WI38 (cell line): Measurements from ENCODE around the gene SVBP.

Source experiments
- H3K4me3 ChIP-seq: 2 replicates; pipeline ENCODE4 v1.5.1; 2011; ENCODE audit warnings: low read depth, mild to moderate bottlenecking, control low read depth, low read length
- TF ChIP-seq, protein P1 (sequence below): IDR thresholded peaks from 2 replicates; pipeline ENCODE4 v1.5.1; 2012; ENCODE audit warnings: low read depth, mild to moderate bottlenecking, control low read depth, low read length

The SVBP gene

DNA sequence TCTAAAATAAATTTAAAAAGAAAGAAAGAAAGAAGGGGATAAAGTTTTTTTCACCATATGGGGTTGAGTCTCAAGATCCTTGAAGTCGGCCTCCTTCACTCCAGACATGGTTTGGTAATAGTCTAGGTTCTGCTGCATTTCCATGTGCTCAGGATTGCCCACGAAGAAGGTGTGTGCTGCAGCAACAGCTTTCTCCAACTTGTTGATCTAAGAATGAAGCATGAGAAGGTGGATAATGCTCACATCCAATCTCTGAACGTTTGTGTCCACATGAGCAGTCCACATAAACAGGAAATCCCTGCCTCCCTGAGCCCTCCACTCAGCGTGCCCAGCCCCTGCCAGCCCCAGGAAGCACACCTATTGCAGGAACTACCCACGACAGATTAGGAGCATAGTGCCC is 54.9 kb downstream of the SVBP start:
- H3K4me3 ChIP-seq, result no peak overlapping the region
- TF ChIP-seq, protein P1, sequence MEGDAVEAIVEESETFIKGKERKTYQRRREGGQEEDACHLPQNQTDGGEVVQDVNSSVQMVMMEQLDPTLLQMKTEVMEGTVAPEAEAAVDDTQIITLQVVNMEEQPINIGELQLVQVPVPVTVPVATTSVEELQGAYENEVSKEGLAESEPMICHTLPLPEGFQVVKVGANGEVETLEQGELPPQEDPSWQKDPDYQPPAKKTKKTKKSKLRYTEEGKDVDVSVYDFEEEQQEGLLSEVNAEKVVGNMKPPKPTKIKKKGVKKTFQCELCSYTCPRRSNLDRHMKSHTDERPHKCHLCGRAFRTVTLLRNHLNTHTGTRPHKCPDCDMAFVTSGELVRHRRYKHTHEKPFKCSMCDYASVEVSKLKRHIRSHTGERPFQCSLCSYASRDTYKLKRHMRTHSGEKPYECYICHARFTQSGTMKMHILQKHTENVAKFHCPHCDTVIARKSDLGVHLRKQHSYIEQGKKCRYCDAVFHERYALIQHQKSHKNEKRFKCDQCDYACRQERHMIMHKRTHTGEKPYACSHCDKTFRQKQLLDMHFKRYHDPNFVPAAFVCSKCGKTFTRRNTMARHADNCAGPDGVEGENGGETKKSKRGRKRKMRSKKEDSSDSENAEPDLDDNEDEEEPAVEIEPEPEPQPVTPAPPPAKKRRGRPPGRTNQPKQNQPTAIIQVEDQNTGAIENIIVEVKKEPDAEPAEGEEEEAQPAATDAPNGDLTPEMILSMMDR, result no peak

DNA sequence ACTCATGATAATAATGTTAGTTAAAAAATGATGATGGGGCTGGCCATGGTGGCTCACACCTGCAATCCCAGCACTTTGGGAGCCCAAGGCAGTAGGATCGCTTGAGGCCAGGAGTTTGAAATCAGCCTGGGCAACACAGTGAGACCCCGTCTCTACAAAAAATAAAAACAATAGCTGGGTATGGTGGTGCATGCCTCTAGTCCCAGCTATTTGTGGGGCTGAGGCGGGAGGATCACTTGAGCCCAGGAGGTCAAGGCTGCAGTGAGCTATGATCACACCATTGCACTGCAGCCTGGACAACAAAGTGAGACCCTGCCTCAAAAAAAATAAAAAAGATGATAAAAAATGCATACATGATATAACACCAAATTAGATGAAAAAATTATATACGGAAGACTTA is 55.6 kb downstream of the SVBP start:
- H3K4me3 ChIP-seq, result no peak overlapping the region
- TF ChIP-seq, protein P1, result no peak

DNA sequence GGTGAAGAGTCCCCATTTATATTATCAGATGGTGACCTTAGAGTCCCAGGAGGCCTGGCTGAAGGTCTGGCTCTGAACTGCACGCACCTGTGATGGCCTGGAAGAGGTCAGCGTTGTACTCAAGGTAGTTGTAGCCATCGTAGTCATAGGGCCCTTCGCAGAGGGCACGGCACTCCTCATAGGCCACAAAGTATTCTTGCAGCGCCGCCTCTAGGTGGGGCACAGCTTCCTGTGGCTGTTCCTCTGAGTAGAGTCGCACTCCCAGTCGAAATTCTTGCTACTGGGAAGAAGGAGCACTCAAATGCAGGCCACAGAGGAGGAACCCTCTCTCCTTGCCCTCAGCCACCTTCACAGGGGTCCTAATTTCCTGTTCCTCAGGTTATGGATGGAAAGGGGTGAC is 58.1 kb downstream of the SVBP start:
- H3K4me3 ChIP-seq, result no peak overlapping the region
- TF ChIP-seq, protein P1, result no peak

DNA sequence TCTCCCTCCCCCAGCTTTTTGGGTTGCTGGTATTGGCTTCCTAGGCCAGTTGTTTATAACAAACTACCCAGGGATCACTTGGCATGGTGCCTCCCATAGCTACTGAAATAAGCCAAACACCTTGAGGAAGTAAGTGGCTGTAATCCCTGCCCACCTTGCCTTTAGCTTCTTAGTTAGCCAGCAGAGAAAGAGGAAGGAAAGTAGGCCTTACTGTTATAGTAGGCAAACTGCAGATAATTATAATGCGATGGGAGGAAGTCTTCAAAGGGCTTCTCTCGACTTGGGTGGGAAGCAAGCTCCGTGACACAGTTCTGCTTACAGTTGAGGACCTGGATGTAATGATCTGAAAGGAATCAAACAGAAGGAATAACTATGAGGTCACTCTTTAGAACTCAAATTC is 58.6 kb downstream of the SVBP start:
- TF ChIP-seq, protein P1, result no peak

DNA sequence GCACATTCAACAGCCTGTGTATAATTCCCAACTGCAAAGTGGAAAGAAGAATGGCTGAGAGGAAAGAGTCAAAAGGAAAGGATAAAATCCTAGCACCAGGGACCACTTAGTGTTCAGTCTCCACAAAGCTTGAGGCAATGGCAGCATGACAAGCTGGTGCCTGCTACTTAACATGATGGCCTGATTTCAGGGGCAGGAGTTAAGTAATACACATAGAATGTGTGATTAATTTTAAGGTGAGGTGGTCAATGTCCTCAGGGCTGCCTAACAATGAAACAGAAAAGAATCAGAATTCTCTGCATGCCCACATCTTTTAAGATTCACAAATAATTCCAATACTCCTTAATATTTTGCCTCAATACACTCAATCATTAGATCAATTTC is 59.3 kb downstream of the SVBP start:
- H3K4me3 ChIP-seq, result no peak overlapping the region
- TF ChIP-seq, protein P1, result no peak

More for the DNA sequence above, 58.6 kb downstream of the SVBP start:
- no peak overlapping the region for H3K4me3 ChIP-seq
